C4-2B (cell line): ENCODE results near the gene ZNF443.
"Not testable (repeated sequence)": the region's sequence is repeated elsewhere in the genome, so short reads cannot be mapped to it uniquely, and the experiment has no call there.

Source experiments
- H3K27ac ChIP-seq: fragments of 450-650 bp; 2 replicates; pipeline ENCODE4 v1.5.1; 2017
- CTCF ChIP-seq: fragments of 450-650 bp; conservative IDR thresholded peaks from 2 replicates; pipeline ENCODE4 v1.5.1; 2017; ENCODE audit warnings: mild to moderate bottlenecking
- ZFX ChIP-seq: fragments of 450-650 bp; IDR thresholded peaks from 2 replicates; pipeline ENCODE4 v1.6.1; 2017

Gene ZNF443

GRCh38 chr19:12478234-12478941 lies 37.6 kb upstream of the ZNF443 start:
- no peak overlapping the region for H3K27ac ChIP-seq
- TF ChIP-seq CTCF, result no peak
- TF ChIP-seq ZFX, result no peak

- not testable (repeated sequence) for H3K27ac ChIP-seq
Measured at GRCh38 chr19:12467651-12468050, 26.8 kb upstream of the ZNF443 start.

GRCh38 chr19:12465211-12465610 lies 24.4 kb upstream of the ZNF443 start:
- no peak for TF ChIP-seq ZFX
- no peak for TF ChIP-seq CTCF
- no peak overlapping the region for H3K27ac ChIP-seq

GRCh38 chr19:12464769-12465168 lies 23.9 kb upstream of the ZNF443 start:
- TF ChIP-seq ZFX, result no peak
- TF ChIP-seq CTCF, result no peak
- H3K27ac ChIP-seq, result no peak overlapping the region

GRCh38 chr19:12464139-12464538 lies 23.3 kb upstream of the ZNF443 start:
- H3K27ac ChIP-seq, result not testable (repeated sequence)

- TF ChIP-seq ZFX (no peak), CTCF (no peak)
- no peak overlapping the region for H3K27ac ChIP-seq
Measured at GRCh38 chr19:12453495-12453894, 12.7 kb upstream of the ZNF443 start.

GRCh38 chr19:12450844-12451243 lies 10.0 kb upstream of the ZNF443 start:
- no peak overlapping the region for H3K27ac ChIP-seq
- TF ChIP-seq CTCF (no peak), ZFX (no peak)

GRCh38 chr19:12448808-12449207 lies 8.0 kb upstream of the ZNF443 start:
- H3K27ac ChIP-seq, result no peak overlapping the region
- no peak for TF ChIP-seq CTCF
- no peak for TF ChIP-seq ZFX

- H3K27ac ChIP-seq, result peak overlapping the region; percentile 79
Measured at GRCh38 chr19:12439686-12440540, 908 bp downstream of the ZNF443 start.

GRCh38 chr19:12430726-12431299 lies 10.0 kb downstream of the ZNF443 start:
- H3K27ac ChIP-seq, result not testable (repeated sequence)
